GM19240 (cell line): ENCODE measurements around the gene MAN1B1.
A peak's percentile ranks its signal among the peaks of the same experiment; 100 is the strongest.

Source experiments
- DNase-seq: peaks from one replicate; pipeline ENCODE4 v3.0.0; 2011; ENCODE audit warnings: low spot score; ENCODE audit not compliant: insufficient read length

The MAN1B1 gene

DNA sequence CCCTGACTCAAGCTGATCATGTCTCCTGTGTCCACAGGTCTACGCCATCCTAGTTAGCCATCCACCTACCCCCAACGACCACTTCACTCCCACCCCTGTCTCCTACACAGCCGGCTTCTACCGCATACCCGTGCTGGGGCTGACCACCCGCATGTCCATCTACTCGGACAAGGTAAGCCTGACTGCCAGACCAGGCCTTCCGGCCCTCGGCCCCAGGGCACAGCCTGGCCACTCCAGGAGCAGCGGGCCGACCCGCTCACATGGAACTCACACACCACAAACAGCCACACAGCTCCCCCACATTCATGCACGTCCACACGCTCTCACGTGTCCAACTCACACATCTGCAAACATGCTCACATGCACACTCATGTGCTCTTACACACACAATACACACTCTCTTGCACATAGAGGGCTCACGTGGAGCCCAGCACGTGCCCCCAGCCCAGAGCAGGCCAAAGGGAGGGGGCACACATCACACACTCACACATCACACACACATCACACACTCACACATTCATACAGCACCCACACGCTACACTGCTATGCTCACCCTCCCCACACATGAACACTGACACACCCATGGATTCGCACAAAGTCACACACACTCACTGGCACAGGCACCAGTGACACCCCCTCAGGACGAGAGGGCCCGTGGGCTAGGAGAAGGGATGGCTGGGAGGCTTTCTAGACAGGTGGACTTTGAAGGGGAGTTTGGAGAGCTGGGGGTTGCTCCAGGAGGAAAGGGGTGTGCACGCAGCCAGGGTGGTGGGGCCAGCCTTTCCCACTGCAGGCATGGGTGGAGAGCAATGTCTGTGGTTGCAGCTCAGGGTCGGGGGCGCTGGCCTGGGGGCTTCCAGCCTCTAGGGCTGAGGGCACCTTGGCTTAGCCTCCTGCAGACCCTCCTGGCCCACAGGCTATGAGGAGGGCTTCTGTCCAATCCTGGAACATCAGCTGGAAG, 55.5 kb downstream of the MAN1B1 start:
- no peak for DNase-seq

DNA sequence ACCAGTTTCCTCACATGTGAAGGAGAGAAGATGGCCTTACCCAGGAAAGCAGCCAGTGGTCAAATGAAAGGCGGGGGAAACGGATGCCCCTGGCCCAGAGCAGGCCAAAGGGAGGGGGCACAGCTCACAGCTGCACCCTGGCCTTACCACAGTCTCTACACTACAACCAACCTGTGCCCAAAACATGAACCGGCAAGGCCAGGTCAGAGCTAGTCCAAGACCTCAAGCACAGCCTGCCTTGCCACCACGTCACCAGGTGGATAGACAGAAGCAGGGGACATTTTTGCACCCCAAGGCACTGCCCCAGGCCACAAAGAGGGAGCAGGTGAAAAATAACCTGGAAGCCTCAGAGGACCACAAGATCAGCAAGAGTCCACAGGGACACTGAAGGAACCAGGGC, 56.7 kb downstream of the MAN1B1 start:
- no peak for DNase-seq

DNA sequence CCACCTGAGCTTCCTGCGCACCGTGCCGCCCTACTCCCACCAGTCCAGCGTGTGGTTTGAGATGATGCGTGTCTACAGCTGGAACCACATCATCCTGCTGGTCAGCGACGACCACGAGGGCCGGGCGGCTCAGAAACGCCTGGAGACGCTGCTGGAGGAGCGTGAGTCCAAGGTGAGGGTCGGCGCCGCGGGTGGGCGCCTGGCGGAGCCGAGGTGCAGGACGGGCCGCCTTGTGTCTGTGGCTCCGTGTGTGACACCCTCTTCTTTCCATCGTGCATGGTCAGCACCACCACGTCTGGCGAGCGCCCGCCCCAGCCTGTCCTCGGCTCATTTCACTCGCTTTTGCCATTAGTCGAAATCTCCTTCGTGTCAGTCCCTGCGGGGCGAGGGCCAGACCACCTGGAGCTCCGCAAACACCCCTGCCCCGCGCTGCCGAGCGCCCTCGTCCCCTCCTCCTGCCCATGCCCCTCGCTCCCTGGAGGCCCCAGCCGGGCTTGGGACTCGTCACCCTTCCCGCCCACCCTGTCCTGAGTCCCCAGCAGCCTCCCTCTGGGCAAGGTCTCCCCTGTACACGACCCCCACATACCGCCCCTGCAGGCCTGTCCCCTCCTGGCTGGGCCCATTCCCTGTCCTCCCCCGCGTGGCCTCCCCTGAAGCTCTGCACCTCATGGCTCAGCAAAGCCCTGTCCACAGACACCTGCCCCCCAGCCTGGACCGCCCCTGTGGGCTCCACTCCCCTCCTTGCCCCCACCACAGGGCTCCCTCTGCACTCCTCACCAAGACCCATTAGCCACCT, 59.1 kb downstream of the MAN1B1 start:
- DNase-seq, result no peak

DNA sequence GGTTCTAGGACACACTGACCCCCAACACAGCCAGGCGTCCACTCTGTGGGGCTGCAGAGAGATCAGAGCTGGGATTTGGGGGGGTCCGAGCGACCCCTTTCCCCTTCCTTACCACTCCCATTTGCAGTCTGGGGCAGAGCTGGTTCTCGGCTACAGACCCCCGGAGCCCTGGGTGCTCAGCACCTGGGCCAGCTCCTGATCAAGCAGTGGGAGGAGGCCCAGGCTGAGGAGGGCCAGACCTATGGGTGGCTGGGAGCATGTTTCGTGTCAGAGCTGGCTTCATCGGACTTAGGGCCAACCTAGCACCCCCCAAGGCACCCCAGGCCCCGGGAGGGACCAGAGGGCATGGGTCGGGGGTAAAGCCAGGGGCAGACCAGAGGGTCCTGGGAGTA, 59.7 kb downstream of the MAN1B1 start:
- DNase-seq, result no peak

DNA sequence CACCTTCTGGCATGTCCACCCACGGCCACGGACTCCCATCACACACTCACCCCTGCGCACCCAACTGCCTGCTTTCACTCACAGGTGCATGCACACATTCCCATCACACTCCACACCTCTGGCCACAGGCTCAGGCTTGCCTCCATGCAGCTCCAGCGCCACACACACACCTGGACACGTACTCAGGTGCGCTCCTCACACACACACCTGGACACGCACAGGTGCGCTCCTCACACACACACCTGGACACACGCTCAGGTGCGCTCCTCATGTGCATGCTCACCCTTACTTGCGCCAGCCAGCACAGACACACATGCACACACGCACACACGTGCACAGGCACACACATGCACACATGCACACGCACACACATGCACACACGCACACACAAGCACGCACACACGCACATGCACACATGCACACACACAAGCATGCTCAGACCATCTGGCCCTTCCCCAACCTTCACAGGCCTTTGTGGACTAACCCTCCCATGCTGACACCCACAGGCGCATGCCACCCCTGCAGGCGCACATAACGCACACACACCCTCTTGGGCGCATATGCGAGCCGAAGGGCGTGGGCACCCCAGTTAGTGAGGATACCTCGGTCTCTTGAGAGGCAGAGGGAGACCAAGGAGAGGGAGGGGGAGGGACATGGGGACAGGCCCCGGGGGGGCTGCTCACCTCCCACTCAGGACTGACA, 60.5 kb downstream of the MAN1B1 start:
- DNase-seq, result no peak

DNA sequence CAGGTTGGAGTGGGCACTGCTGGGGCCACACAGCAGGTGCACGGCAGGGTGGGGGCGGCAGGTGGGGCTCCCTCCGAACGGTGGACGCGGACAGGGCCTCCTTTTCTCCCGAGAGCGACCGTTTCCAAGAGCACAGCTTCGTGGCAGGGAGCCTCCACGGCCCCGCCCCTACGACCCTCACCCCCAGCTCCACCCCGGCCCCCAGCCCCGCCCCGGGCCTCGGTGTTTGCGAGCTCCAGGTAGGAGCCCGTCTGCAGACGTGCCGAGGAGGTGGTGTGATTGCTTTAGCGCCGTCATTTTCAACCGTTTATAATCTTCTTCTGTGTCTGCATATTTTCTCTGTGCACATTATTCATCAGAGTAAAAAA, 61.0 kb downstream of the MAN1B1 start:
- no peak for DNase-seq

DNA sequence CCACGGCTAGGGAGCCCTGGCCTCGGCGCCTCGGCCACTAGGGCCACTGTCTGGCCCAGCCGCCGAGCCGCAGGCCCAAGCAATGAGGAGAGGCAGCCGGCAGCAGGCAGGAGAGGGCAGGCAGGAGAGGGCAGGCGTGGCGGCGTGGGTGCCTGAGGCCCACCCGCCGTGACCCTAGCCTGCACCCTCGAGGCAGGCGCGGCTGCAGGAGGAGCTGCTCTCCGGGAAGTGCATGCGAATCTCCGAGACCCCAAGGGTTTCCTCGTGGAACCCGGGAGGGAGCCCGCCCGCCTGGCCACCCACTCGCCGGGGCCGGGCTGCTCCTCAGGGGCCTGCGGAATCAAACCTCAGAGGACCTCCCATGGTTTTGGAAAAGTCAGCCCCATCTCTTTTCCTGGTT, 61.5 kb downstream of the MAN1B1 start:
- DNase-seq, result no peak

DNA sequence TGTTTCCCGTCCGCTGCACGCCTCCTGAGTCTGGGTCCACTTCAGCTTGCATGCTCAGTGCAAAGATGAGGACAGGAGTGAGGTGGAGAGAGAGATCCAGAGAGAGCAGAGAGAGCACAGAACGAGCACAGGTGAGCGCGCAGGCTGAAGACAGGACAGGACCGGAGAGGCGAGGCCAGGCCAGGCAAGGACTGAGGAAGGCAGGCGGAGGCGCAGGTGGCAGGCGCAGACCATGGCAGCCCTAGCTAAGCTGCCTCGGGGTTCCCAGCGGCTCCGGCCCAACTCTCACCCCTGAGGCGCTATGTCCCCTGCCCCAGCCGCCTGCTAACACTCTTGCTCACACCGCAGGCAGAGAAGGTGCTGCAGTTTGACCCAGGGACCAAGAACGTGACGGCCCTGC, 61.9 kb downstream of the MAN1B1 start:
- no peak for DNase-seq

DNA sequence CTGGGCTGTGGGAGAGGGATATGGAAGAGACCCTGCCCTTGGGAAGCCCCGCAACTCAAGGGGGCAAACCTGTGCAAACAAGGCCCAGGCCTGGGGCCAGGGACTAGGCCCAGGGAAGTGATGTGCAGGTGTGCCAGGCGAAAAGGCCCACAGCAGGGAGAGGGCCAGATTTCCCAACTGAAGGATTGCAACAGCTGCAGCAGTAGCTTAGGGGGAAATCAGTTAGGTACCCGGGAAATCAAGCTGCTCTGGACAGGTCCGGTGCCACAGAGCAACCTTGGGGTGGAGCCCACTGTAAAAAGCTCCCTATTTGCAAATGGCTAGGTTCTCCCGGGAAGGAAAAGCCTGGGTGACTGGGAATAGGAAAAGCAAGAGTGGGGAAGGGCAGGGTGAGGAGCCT, 62.6 kb downstream of the MAN1B1 start:
- no peak for DNase-seq

DNA sequence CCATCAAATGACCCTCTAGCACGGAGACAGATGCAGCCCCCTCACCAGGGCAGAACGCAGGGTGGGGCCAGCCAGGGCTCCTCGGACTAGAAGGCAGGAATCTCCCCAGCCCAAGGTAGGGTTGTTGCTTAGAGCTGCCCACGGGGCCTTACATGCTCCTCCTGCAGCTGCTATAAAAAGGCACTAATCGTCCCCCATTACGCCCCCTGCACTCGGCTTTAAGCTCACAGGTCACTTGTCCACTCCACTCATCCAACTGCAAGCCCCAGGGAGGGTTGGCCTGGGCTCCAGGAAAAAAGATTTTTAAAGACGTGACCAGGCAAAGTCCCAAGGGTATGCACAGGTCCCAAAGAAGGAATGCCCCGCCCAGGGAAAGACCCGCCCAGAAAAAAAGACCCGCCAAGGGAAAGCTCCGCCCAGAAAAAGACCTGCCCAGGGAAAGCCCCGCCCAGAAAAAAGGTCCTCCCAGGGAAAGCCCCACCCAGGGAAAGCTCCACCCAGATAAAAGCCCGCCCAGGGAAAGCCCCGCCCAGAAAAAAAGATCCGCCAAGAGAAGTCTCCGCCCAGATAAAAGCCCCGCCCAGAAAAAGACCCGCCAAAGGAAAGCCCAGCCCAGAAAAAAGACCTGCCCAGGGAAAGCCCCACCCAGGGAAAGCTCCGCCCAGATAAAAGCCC, 63.3 kb downstream of the MAN1B1 start:
- peak; percentile 79 for DNase-seq

DNA sequence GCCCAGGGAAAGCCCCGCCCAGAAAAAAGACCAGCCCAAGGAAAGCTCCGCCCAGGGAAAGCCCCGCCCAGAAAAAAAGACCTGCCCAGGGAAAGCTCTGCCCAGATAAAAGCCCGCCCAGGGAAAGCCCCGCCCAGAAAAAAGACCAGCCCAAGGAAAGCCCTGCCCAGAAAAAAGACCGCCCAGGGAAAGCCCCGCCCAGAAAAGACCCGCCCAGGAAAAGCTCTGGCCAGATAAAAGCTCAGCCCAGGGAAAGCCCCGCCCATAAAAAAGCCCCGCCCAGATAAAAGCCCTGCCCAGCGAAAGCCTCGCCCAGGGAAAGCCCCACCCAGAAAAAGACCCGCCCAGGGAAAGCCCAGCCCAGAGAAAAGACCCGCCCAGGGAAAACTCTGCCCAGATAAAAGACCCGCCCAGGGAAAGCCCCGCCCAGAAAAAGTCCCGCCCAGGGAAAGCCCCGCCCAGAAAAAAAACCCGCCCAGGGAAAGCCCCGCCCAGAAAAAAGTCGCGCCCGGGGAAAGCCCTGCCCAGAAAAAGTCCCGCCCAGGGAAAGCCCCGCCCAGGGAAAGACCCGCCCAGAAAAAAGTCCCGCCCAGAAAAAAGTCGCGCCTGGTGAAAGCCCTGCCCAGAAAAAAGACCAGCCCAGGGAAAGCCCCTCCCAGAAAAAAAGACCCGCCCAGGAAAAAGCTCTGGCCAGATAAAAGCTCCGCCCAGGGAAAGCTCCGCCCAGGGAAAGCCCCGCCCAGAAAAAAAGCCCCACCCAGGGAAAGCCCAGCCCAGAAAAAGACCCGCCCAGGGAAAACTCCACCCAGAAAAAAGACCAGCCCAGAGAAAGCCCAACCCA, 64.1 kb downstream of the MAN1B1 start:
- peak; percentile 88 for DNase-seq

DNA sequence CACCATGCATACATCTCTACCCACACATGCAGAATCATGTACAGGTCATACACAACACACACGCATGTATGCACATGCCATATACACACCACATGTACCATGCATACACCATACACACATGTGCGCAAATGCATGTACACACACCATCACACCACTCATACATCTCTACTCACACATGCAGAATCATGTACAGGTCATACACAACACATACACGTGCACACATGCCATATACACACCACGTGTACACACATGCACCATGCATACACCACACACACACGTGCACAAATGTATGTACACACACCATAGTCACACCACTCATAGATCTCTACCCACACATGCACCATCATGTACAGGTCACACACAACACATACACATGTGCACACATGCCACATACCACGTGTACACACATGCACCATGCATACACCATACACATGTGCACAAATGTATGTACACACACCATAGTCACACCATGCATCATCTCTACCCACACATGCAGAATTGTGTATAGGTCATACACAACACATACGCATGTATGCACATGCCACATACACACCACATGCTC, 66.1 kb downstream of the MAN1B1 start:
- no peak for DNase-seq

DNA sequence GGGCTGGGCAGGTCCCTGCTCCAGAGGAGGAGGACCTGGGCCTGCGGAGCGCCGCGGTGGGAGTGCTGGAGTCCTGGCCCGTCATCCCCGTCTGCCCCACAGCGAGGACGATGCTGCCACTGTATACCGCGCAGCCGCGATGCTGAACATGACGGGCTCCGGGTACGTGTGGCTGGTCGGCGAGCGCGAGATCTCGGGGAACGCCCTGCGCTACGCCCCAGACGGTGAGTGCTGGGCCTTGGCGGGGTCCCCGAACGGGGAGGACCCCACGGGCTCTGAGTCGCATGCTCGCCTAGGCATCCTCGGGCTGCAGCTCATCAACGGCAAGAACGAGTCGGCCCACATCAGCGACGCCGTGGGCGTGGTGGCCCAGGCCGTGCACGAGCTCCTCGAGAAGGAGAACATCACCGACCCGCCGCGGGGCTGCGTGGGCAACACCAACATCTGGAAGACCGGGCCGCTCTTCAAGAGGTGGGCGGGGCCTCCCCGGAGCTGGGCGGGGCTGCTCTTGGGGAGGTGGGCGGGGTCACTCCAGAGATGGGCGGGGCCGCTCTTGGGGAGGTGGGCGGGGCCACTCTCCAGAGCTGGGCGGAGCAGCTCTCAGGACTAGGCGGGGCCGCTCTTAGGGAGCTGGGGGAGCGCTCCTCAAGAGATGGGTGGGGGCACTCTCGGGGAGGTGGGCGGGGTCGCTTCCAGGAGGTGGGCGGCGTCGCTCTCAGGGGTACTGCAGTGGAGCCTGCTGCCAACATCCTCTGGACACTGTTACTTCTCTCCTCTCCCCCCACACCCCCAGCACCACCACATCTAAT, 70.0 kb downstream of the MAN1B1 start:
- DNase-seq, result no peak

DNA sequence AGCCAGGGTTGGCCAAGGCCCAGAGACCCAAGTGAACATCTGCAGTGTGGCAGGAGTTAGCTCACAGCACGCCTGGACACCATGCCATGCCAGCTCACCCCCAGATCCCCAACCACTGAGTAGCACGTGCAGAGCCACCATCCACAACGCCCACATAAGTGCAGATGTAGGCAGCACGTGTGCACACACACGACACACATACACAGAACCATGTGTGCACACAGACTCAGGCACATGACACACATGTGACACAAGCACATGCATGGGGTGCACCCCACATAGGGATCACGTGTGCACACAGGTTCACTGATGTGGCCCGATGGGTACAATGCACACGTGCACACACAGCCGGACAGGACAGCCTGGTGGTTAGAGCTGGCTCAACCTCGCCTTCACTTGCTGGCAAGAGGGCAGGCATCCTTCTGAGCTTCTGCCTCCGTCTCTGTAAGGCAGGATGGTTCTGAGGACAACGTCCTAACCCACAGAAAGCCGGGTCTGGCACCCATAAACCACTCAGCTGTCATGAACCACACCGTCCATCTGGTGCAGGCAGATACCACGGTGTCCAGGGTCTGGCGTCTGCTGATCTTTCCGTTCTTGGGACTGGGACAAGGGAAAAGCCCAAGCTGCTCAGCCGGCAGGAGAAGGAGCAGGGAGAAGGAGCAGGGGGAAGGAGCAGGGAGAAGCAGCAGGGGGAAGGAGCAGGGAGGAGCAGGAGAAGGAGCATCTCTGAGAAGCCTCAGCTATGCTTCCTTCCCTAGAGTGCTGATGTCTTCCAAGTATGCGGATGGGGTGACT, 71.0 kb downstream of the MAN1B1 start:
- no peak for DNase-seq

DNA sequence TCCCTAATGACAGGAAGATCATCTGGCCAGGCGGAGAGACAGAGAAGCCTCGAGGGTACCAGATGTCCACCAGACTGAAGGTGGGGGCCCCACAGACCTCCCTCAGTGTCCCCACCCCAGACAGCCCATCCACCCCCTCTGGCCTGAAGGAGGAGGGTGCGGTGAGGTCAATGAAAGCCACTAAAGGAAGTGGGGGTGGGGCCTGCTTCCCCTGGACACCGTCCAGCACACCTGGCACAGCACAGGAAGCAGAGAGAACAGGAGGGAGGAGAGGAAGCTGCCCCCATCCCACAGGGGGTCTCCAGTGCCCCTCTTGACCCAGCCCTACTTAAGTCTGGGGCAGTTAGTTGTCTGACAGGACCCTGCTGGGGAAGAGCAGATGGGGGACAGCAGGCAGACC, 71.8 kb downstream of the MAN1B1 start:
- DNase-seq, result no peak
